NCI-H2107 (cell line): Measurements from ENCODE around the gene NFYB.
"Not testable (repeated sequence)": the region's sequence is repeated elsewhere in the genome, so short reads cannot be mapped to it uniquely, and the experiment has no call there.

ENCODE experiments used
- DNase-seq: peaks from one replicate; lab custom pipeline; 2025; lab: John Stamatoyannopoulos, UW

Gene NFYB

GRCh38 chr12:104115587-104115975 lies 22.4 kb downstream of the NFYB start:
- DNase-seq, result no peak

DNA sequence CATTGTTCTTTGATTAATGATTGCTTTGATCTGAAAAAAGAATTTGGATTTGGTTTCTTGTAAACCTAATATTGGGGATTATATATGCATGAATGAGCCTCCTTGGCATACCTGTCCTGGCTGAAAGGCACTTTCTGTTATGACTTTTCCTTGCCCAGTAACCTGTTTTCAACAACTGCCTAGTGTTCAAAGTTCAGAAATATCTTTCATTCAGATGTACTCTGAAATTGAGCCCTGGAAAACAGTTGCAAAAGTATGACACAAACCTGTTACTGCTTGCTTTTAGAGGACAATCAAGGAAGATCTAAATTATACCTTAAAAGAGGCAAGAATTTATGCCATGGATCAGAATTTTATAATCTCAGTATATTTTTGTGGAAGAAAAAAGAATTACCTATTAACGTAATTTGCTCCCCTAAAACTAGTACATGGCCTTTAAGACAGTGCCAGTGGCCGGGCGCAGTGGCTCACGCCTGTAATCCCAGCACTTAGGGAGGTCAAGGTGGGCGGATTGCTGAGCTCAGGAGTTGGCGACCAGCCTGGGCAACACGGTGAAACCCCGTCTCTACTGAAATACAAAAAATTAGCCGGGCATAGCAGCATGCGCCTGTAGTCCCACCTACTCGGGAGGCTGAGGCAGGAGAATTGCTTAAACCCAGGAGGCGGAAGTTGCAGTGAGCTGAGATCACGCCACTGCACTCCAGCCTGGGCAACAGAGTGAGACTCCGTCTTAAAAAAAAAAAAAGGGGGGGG lies 23.0 kb downstream of the NFYB start:
- not testable (repeated sequence) for DNase-seq

- no peak for DNase-seq
Measured at GRCh38 chr12:104109446-104110271, 28.4 kb downstream of the NFYB start.

- peak; percentile 43 for DNase-seq
Measured at GRCh38 chr12:104108755-104109445, 29.1 kb downstream of the NFYB start.

DNA sequence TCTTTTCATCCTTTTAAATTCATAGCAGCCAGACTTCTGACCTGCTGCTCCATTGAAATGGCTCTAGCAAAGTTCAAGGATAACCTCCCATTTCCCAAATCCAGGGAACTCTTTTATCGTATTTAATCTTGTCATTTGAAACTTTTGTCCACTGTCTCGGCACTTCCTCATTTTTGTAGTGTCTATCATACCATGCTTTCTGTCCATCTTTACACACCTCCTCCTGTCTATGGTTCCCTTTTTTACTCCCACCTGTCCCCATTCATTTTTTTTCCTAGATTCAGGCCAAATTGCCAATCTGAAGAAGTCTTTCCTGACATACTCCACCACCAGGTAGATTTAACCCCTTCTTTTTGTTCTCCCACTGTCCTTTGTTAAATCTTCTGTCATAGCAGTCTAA lies 31.0 kb downstream of the NFYB start:
- no peak for DNase-seq

GRCh38 chr12:104105461-104105860 lies 32.5 kb downstream of the NFYB start:
- no peak for DNase-seq

DNA sequence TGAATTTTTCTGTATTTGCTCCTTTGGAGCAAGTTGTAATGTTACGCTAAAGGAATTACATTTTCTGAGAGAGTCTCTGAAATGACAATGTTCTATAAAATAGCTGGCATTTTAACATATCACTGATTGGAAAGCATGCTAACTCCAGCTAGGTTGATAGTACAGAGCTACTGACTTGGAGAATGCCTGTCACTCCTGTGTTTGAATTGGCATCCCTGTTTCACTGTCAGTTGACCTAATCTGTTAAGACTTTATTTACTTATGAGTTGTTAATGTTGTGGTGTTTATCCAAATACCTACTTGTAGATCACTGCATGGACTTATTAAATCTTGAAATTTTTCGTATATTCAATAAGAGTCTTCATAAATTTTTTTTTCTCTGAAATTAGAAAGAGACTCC lies 40.1 kb downstream of the NFYB start:
- no peak for DNase-seq

DNA sequence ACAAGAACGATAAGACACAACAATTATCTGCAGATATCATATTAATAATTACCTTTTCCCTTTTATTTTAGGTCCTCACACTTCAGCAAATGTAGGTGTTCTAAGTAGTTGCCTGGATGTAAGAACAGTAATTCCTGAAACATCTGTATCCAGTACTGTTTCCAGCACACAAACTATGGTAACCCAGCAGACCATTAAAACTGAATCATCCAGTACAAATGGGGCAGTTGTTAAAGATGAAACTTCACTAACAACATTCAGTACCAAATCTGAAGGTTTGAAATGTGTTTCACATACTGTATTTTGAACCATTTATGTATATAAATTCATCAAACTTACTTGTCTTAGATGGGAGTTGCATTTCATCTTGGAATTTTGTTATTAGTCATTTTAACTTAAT lies 42.7 kb downstream of the NFYB start:
- no peak for DNase-seq

DNA sequence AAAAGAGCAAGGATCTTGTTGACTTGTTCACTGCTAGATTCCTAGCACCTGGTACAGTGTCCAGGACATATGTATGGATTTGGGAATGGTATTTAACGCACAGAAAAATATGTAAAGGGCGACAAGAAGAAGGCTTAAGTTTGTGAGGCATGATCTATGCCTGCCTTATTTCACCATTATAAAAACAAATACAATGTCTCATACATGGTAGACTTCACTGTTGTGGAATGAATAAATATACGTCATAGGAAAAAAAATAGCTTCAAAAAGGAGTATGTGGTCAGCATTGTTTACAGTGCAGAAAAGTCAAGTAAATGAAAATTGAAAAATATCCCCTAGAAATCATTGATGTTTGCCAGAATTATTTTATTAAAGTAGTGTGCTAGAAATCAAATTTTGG lies 43.7 kb downstream of the NFYB start:
- no peak for DNase-seq

DNA sequence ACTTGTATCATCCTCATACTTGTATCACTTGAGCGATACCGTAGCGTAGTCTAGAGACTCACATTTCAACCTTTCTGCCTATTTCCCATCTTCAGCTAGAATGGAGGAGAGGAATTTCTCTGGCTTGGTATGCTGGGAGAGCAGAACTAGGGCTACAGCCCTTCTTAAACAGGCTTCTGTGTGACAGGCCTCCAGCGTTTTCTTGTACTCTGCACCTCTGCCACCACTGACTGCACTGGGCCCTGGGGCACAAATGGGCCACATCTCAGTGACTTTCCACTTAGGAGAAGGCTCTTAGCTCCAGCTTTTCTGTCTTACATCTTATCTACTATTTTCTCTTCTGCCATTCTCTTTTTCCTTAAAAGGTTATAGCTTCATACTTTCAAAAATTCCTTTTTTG lies 46.9 kb downstream of the NFYB start:
- DNase-seq, result no peak

DNA sequence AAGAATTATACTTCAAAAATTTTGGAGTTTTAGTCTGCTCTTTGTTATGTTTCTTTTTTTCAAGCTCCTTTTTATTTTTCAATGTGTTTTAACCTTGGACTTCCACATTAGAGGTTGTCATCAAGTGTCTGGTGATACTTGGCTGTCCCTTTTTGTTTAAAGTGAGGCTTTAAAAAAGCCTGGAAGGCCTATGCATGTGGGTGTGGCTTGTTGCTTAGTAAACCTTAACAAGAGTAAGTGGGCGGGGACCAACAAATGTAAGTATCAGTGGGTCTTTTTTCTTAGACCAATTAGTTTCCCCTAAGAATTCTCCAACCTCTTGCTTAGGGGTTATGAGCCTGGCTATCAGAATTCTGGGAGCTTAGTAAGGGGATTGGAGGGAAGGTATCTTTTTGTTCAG lies 47.3 kb downstream of the NFYB start:
- no peak for DNase-seq

DNA sequence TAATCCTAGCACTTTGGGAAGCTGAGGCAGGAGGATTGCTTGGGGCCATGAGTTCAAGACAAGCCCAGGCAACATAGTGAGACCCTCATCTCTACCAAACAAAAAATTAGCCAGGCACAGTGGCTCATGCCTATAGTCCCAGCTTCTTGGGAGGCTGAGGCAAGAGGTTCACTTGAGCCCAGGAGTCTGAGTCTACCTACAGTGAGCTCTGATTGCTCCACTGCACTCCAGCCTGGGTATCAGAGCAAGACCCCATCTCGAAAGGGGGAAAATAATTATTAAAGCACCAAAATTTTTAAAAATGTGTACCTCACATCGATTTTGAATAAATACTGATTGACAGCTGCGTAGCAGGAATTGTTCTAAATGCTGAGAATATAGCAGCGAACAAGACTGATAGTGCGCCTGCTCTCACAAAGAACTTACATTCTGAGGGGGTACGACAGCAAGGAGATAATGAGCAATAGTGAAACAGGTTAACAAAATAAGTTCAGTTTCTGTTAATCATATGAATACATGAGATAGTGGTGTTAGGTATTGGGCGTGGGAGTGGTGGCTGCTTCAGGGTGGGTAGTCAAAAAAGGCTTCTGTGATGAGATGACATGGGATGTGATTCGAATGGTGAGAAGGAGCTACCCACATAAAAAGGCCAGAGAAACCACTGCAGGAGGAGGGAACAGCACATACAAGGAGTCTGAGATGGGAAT lies 54.1 kb downstream of the NFYB start:
- no peak for DNase-seq

DNA sequence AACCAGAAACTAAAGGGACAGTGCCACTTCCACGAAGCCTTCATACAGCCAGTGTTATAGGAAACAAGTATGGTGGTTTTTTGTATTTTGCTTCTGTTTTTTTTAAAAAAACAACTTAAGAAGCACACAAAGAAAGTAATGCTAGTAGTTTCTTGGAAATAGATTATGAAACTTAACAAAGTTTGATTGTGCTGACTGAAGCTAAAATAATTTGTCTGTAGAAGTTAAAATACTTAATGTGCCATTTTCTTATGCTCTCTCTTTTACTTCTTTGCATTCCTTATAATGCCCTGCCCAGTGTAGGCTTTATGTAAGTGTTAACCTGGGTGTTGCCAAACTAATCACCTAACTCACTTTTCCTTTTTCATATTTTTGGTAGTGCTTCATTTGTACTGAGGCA lies 57.2 kb downstream of the NFYB start:
- no peak for DNase-seq

- DNase-seq, result no peak
Measured at GRCh38 chr12:104079024-104079423, 59.0 kb downstream of the NFYB start.

DNA sequence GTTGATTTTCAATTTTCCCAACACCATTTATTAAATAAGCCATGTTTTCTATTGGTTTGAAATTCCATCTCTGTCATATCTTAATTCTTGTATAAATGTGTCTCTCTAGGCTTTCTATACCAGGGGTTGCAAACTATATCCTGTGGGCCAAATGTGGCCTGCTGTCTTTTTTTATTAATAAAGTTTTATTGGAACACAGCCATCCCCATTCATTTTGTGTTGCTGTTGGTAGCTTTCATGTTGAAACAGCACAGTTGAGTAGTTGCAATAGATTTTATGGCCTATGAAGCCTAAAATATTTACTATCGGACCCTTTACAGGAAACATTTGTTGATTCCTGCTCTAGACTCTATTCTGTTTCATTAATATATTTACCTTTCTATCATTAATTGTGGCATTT lies 64.3 kb downstream of the NFYB start:
- DNase-seq, result no peak

GRCh38 chr12:104072099-104072498 lies 65.9 kb downstream of the NFYB start:
- no peak for DNase-seq
